SU-DHL-6 (cell line): ENCODE results near the gene PLEKHA7.

ENCODE experiments used
- H2AFZ ChIP-seq: fragments of 200-600 bp; sonication (generic); 2 replicates; pipeline ENCODE4 v1.6.1; 2014; ENCODE audit warnings: low read depth, mild to moderate bottlenecking, moderate library complexity, mixed read lengths, antibody characterized with exemption, low read length; ENCODE audit not compliant: severe bottlenecking
- H3F3A ChIP-seq: fragments of 200-600 bp; shearing (Covaris generic); 2 replicates; pipeline ENCODE4 v1.6.0; 2016; ENCODE audit warnings: antibody characterized with exemption, mild to moderate bottlenecking; ENCODE audit not compliant: insufficient read depth
- H3K27ac ChIP-seq: fragments of 200-600 bp; sonication (generic); 2 replicates; pipeline ENCODE4 v1.5.1; 2016; ENCODE audit warnings: low read depth, mild to moderate bottlenecking, low read length, moderate library complexity, mixed read lengths
- H3K27me3 ChIP-seq: fragments of 200-600 bp; sonication (generic), shearing (Covaris generic); 2 replicates; pipeline ENCODE4 v1.6.0; 2014; ENCODE audit warnings: mild to moderate bottlenecking, low read length
- H3K36me3 ChIP-seq: fragments of 200-600 bp; sonication (generic); 2 replicates; pipeline ENCODE4 v1.6.1; 2014; ENCODE audit warnings: mild to moderate bottlenecking, low read length, mixed read lengths
- H3K4me2 ChIP-seq: fragments of 300-600, 200-600 bp; shearing (Covaris generic), sonication (generic); 2 replicates; pipeline ENCODE4 v1.6.0; 2014; ENCODE audit warnings: low read length, low read depth, mild to moderate bottlenecking; ENCODE audit not compliant: poor library complexity, severe bottlenecking
- H3K4me3 ChIP-seq: fragments of 200-600 bp; sonication (generic); 2 replicates; pipeline ENCODE4 v1.5.1; 2014; ENCODE audit warnings: antibody characterized with exemption, low read length, mild to moderate bottlenecking, mixed read lengths; ENCODE audit not compliant: insufficient read depth, poor library complexity, severe bottlenecking
- H3K79me2 ChIP-seq: fragments of 200-600 bp; sonication (generic); 2 replicates; pipeline ENCODE4 v1.6.1; 2014; ENCODE audit warnings: mild to moderate bottlenecking, low read length, moderate library complexity; ENCODE audit not compliant: insufficient read depth
- H3K9ac ChIP-seq: fragments of 200-600 bp; sonication (generic); 2 replicates; pipeline ENCODE4 v1.7.0; 2014; ENCODE audit warnings: mild to moderate bottlenecking, low read length
- H3K9me2 ChIP-seq: fragments of 200-600 bp; sonication (generic); replicated peaks from 2 replicates; pipeline ENCODE4 v1.6.1; 2014; ENCODE audit warnings: low read length; ENCODE audit not compliant: insufficient read depth
- H3K9me3 ChIP-seq: fragments of 200-600 bp; sonication (generic); 2 replicates; pipeline ENCODE4 v1.6.1; 2014; ENCODE audit warnings: low read length, mixed read lengths; ENCODE audit not compliant: insufficient read depth
- H4K20me1 ChIP-seq: fragments of 200-600 bp; sonication (generic); 2 replicates; pipeline ENCODE4 v1.6.1; 2014; ENCODE audit warnings: low read depth, mild to moderate bottlenecking, antibody characterized with exemption, low read length, moderate library complexity, mixed read lengths
- CTCF ChIP-seq: fragments of 200-600 bp; sonication (generic); IDR thresholded peaks from one replicate; pipeline ENCODE4 v1.5.1; 2017; ENCODE audit warnings: antibody characterized with exemption, mild to moderate bottlenecking, low read length, moderate library complexity; ENCODE audit not compliant: insufficient read depth, poor library complexity, severe bottlenecking
- EZH2phosphoT487 ChIP-seq: fragments of 200-600 bp; sonication (generic), shearing (Covaris generic); conservative IDR thresholded peaks from 2 replicates; pipeline ENCODE4 v1.6.1; 2018; ENCODE audit warnings: mild to moderate bottlenecking, antibody characterized with exemption, low read length, moderate library complexity, mixed read lengths

PLEKHA7 gene

GRCh38 chr11:16780146-16780545, 234.1 kb downstream of the PLEKHA7 start:
- Histone ChIP-seq H3K9me3 (no peaks in the 10 kb centered on the region), H3K27ac (no peak overlapping the region), H3K9ac (no peak overlapping the region), H3F3A (no peaks in the 10 kb centered on the region), H3K79me2 (no peaks in the 10 kb centered on the region), H3K27me3 (no peaks in the 10 kb centered on the region), H4K20me1 (no peaks in the 10 kb centered on the region), H3K4me3 (no peak overlapping the region), H2AFZ (no peak overlapping the region), H3K36me3 (no peaks in the 10 kb centered on the region), H3K4me2 (no peak overlapping the region), H3K9me2 (no peaks in the 10 kb centered on the region)
- TF ChIP-seq CTCF (no peak), EZH2phosphoT487 (no peak)

GRCh38 chr11:16779436-16779835, 234.8 kb downstream of the PLEKHA7 start:
- Histone ChIP-seq H2AFZ (no peak overlapping the region), H3K79me2 (no peaks in the 10 kb centered on the region), H3K4me2 (no peak overlapping the region)

GRCh38 chr11:16778876-16779275, 235.3 kb downstream of the PLEKHA7 start:
- TF ChIP-seq EZH2phosphoT487 (no peak), CTCF (no peak)
- Histone ChIP-seq H3K27me3 (no peaks in the 10 kb centered on the region), H3K9me2 (no peaks in the 10 kb centered on the region), H3K9me3 (no peaks in the 10 kb centered on the region), H3K4me3 (no peak overlapping the region), H3F3A (no peaks in the 10 kb centered on the region), H3K4me2 (no peak overlapping the region), H3K36me3 (no peaks in the 10 kb centered on the region), H3K79me2 (no peaks in the 10 kb centered on the region), H4K20me1 (no peaks in the 10 kb centered on the region), H3K27ac (no peak overlapping the region), H3K9ac (no peak overlapping the region), H2AFZ (no peak overlapping the region)

More at GRCh38 chr11:16779436-16779835, 234.8 kb downstream of the PLEKHA7 start:
- Histone ChIP-seq H3K9me2 (no peaks in the 10 kb centered on the region), H3K27ac (no peak overlapping the region), H3K4me3 (no peak overlapping the region), H3K9ac (no peak overlapping the region), H3K9me3 (no peaks in the 10 kb centered on the region), H4K20me1 (no peaks in the 10 kb centered on the region), H3K36me3 (no peaks in the 10 kb centered on the region), H3K27me3 (no peaks in the 10 kb centered on the region), H3F3A (no peaks in the 10 kb centered on the region)
- TF ChIP-seq CTCF = no peak
- no peak for TF ChIP-seq EZH2phosphoT487

- no peak overlapping the region for H3K27ac ChIP-seq
- H3F3A ChIP-seq = no peaks in the 10 kb centered on the region
- no peaks in the 10 kb centered on the region for H3K9me2 ChIP-seq
- no peak overlapping the region for H3K9ac ChIP-seq
- no peaks in the 10 kb centered on the region for H4K20me1 ChIP-seq
- H3K4me2 ChIP-seq = no peak overlapping the region
- H3K36me3 ChIP-seq = no peaks in the 10 kb centered on the region
- H3K79me2 ChIP-seq = no peaks in the 10 kb centered on the region
- TF ChIP-seq CTCF = no peak
- no peak for TF ChIP-seq EZH2phosphoT487
- no peak overlapping the region for H2AFZ ChIP-seq
- no peaks in the 10 kb centered on the region for H3K27me3 ChIP-seq
- H3K4me3 ChIP-seq = no peak overlapping the region
- H3K9me3 ChIP-seq = no peaks in the 10 kb centered on the region
These were observed 235.9 kb downstream of the PLEKHA7 start for GRCh38 chr11:16778286-16778685.
